Glutamatergic neuron (in vitro differentiated cells): ENCODE measurements around the gene TRAF1. TPM values are rescaled to one million over a fixed set of nuclear protein-coding genes. Genes with fewer than 3 reads are reported as not detected.

Experiments used
- DNase-seq: peaks from one replicate; pipeline ENCODE4 v3.0.0; 2022
- H3K27ac Mint-ChIP-seq: one replicate; pipeline ENCODE4 v1.8.0; 2020; ENCODE audit warnings: mild to moderate bottlenecking, mixed read lengths, inconsistent platforms; ENCODE audit not compliant: unreplicated experiment
- H3K27me3 Mint-ChIP-seq: one replicate; pipeline ENCODE4 v1.8.0; 2020; ENCODE audit warnings: mild to moderate bottlenecking, moderate library complexity, mixed read lengths, inconsistent platforms; ENCODE audit not compliant: unreplicated experiment
- H3K36me3 Mint-ChIP-seq: one replicate; pipeline ENCODE4 v1.8.0; 2020; ENCODE audit warnings: mild to moderate bottlenecking, mixed read lengths, inconsistent platforms; ENCODE audit not compliant: unreplicated experiment
- H3K4me1 Mint-ChIP-seq: one replicate; pipeline ENCODE4 v1.8.0; 2020; ENCODE audit warnings: mild to moderate bottlenecking, low read depth, mixed read lengths, inconsistent platforms; ENCODE audit not compliant: unreplicated experiment
- H3K4me3 Mint-ChIP-seq: one replicate; pipeline ENCODE4 v1.8.0; 2020; ENCODE audit warnings: mild to moderate bottlenecking, mixed read lengths, inconsistent platforms; ENCODE audit not compliant: unreplicated experiment
- H3K9me3 Mint-ChIP-seq: one replicate; pipeline ENCODE4 v1.8.0; 2020; ENCODE audit warnings: mild to moderate bottlenecking, moderate library complexity, mixed read lengths, inconsistent platforms; ENCODE audit not compliant: unreplicated experiment
- total RNA-seq: library from RNA; stranded (reverse); fragmentation: NEBNext Ultra II Directional; extraction: Animal tissue kit (Norgen Biotek cat#: 25700); gene quantifications from one replicate; pipeline ENCODE4 v1.2.1, GENCODE V29; 2021; ENCODE audit not compliant: unreplicated experiment
- TF ChIP-seq, protein P1 (sequence below): fragments of 200-600 bp; sonication (generic); IDR thresholded peaks from one replicate; pipeline ENCODE4 v1.5.0; 2021; ENCODE audit not compliant: partially characterized antibody, unreplicated experiment

The TRAF1 gene
- total RNA-seq, 1 donor from 2014 or later = 1.6 TPM

DNA sequence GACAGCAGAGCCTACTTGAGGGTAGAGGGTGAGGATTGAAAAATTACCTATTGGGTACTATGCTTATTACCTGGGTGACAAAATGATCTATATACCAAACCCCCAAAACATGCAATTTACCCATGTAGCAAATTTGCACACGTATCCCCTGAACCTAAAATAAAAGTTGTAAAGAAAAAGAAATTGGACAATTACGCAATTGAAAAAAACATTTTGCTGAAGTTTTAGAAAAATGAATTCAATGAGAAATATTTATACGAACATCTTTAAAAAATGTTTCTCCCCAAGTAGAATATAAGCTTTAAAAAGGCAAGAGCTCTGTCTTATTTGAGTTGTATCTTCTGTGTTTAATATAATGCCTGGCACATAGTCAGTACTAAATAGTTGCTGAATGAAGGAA, 30.3 kb upstream of the TRAF1 start:
- H3K36me3 Mint-ChIP-seq = no peaks in the 10 kb centered on the region
- no peak for DNase-seq
- no peak overlapping the region for H3K4me3 Mint-ChIP-seq
- no peaks in the 10 kb centered on the region for H3K4me1 Mint-ChIP-seq
- no peak overlapping the region for H3K27ac Mint-ChIP-seq
- no peaks in the 10 kb centered on the region for H3K27me3 Mint-ChIP-seq
- TF ChIP-seq, protein P1, sequence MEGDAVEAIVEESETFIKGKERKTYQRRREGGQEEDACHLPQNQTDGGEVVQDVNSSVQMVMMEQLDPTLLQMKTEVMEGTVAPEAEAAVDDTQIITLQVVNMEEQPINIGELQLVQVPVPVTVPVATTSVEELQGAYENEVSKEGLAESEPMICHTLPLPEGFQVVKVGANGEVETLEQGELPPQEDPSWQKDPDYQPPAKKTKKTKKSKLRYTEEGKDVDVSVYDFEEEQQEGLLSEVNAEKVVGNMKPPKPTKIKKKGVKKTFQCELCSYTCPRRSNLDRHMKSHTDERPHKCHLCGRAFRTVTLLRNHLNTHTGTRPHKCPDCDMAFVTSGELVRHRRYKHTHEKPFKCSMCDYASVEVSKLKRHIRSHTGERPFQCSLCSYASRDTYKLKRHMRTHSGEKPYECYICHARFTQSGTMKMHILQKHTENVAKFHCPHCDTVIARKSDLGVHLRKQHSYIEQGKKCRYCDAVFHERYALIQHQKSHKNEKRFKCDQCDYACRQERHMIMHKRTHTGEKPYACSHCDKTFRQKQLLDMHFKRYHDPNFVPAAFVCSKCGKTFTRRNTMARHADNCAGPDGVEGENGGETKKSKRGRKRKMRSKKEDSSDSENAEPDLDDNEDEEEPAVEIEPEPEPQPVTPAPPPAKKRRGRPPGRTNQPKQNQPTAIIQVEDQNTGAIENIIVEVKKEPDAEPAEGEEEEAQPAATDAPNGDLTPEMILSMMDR = no peak
- H3K9me3 Mint-ChIP-seq = no peaks in the 10 kb centered on the region

DNA sequence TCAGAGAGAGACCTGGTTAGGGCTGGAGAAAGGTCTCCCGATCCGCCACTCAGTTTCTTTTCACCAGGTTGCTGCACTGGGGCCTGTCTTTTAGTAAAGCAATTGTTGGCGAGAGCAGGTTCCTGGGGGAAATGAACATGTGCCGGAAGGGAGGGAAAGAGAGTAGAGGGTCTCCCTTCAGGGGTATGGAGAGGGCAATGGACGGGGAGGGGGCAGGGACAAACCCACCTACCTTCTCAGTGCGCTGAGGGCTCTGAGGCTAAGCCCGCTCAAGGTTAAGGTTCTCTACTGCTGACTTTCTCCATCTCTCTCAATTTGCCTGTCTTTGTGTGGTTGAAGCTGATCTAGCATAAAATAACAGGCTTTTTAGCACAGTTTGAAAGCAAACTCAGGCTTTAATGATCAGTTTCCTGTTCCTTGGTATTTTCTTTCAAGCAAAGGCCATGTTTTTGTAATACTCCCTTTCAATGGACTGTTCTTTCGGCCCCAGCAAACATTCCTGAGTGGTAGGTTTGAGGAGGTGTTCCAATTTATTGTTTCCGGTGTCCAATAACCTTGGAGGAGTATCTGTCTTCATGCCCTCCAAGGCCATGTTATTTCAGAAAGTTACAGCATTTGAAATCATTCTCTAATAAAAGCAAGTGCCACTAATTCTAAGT, 25.5 kb upstream of the TRAF1 start:
- no peak for DNase-seq
- Mint-ChIP-seq H3K4me3 (no peak overlapping the region), H3K9me3 (no peaks in the 10 kb centered on the region), H3K4me1 (no peaks in the 10 kb centered on the region), H3K36me3 (no peaks in the 10 kb centered on the region), H3K27ac (no peak overlapping the region), H3K27me3 (no peaks in the 10 kb centered on the region)
- TF ChIP-seq, protein P1 = no peak

DNA sequence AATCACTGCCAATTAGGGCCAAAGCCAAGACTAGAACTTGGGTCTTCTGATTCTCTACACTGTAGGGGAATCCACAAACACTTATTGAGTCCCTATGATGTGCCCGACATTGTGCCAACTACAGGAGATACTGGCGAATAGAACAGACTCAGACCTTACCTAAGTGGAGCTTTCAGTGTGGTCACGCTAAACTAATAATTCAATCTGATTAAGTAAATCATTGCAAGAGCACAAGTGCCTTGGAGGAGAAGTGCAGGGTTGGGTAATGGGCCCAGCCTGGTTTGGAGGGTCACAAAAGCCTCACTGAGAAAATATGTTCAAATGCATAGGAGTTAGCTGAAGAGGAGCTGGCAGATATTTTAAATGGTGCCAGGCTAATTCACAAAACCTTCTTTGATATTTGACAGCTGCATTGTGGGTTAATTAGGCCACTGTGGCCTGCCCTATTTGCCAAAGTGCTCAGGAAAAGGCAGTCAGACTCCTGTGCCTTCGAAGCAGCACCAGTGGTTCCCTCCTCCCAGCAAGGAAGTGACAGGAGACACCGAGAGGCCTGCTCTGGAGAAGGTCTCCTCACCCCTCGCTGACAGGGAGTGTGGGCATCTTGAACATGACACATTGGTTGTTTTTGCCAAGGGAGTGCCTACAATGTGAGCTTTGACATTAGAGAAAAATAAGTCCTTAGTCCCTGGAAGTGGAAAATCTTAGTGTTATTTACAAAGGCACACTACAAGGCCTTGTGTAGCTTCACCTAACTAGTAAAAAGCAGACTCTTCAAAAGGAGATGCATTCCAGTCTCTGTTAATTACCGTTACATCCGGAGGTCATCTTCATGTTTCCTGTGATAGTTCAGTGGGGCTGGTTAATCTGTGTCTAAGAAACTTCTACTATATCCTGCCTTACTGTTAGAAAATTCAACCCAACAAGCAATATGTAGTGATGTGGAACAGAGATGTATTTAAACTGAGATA, 24.1 kb upstream of the TRAF1 start:
- Mint-ChIP-seq H3K27me3 (no peaks in the 10 kb centered on the region), H3K27ac (no peak overlapping the region), H3K9me3 (no peaks in the 10 kb centered on the region), H3K4me3 (no peak overlapping the region), H3K4me1 (no peaks in the 10 kb centered on the region), H3K36me3 (no peaks in the 10 kb centered on the region)
- no peak for DNase-seq
- TF ChIP-seq, protein P1 = no peak

DNA sequence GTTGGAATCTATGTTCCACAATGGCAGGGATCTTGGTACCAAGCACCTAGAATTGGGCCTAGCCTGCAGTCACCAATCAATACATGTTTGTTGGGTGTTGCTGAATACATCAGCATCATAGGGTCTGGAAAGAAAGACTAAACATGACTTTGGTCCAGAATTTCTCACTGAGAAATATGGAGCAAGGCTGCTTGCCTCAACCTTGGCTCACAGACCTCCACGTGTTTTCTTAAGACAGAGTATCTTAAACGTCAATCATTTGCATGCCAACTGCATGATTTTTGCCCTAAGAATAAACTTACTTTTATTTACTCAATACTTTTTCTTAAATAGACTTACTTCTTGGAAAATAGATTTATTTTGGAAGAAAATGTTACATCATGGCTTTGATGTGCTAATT, 22.7 kb upstream of the TRAF1 start:
- Mint-ChIP-seq H3K27me3 (no peaks in the 10 kb centered on the region), H3K27ac (no peak overlapping the region), H3K9me3 (no peaks in the 10 kb centered on the region), H3K4me3 (no peak overlapping the region), H3K4me1 (no peaks in the 10 kb centered on the region), H3K36me3 (no peaks in the 10 kb centered on the region)
- DNase-seq = no peak
- TF ChIP-seq, protein P1 = no peak

DNA sequence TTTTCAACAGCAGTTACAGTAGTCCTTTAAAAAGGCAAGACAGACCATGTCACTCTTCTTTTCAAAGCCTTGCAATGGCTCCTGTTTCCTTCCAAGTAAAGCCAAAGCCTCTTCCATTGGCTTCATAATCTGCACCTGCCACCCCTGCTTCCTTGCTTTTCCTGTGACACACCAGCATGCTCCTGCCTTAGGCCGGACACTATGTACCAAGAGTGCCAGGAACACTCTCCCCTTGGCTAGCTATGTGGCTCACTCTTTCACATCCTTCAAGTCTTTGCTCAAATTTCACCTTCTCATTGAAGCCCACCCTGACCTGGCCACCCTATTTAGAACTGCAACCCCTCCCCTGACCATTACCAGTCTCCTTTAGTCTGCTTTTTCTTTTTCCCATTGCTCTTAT, 22.2 kb upstream of the TRAF1 start:
- no peak overlapping the region for H3K4me3 Mint-ChIP-seq
- no peaks in the 10 kb centered on the region for H3K9me3 Mint-ChIP-seq
- no peaks in the 10 kb centered on the region for H3K36me3 Mint-ChIP-seq
- DNase-seq = no peak
- peaks cover 1% of the 10 kb centered on the region for H3K27me3 Mint-ChIP-seq
- H3K27ac Mint-ChIP-seq = no peak overlapping the region
- no peaks in the 10 kb centered on the region for H3K4me1 Mint-ChIP-seq
- TF ChIP-seq, protein P1 = no peak
